ENCODE data around the gene PIK3AP1.

The PIK3AP1 gene

DNA sequence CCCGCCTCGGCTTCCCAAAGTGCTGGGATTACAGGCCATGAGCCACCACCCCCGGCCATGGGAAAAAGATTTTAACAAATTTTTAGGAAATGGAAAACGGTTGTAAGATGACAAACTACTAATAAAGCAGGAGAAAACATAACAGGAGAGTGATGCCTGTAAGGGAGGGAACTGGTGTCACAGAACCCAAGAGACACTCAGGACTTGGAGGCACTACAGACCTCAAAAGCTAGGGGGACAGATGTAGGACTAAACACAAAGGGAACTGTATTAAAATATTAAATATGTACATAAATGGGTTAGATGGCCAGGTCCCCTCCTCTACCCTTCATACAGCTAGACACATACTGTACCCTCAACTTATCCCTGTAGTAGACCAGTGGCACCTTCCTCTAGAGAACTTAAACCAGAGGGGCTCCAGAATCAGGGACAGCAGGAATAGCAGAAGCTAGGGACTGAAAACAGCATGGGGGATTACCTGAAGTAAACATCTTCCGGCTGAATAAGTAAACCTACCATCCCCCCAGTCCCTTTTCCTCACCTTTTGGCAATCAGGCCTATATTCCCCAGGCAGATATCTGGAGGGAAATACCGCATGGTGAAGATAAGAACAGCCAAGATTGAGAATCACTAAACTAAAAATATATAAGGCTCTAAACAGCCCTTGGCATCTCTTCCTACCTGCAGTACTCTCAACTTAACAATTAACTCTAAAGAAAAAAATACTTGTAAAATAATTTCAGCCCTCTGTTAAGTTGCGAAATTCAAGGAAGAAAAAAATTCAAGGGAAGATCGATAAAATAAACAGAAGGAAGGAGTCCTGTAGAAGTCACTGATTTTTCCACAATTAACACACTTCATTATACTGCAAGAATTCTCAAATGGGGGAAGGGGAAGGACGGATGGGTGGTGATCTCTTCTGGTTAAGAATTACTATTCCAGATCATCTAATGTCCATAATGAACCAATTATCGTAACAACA, 149.0 kb downstream of the PIK3AP1 start:
- no peak overlapping the region for H3K4me3 ChIP-seq (ENCODE audit: low read depth, low read length)
- TF ChIP-seq, protein P1, sequence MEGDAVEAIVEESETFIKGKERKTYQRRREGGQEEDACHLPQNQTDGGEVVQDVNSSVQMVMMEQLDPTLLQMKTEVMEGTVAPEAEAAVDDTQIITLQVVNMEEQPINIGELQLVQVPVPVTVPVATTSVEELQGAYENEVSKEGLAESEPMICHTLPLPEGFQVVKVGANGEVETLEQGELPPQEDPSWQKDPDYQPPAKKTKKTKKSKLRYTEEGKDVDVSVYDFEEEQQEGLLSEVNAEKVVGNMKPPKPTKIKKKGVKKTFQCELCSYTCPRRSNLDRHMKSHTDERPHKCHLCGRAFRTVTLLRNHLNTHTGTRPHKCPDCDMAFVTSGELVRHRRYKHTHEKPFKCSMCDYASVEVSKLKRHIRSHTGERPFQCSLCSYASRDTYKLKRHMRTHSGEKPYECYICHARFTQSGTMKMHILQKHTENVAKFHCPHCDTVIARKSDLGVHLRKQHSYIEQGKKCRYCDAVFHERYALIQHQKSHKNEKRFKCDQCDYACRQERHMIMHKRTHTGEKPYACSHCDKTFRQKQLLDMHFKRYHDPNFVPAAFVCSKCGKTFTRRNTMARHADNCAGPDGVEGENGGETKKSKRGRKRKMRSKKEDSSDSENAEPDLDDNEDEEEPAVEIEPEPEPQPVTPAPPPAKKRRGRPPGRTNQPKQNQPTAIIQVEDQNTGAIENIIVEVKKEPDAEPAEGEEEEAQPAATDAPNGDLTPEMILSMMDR (IDR thresholded peaks at IDR 0.05; ENCODE audit: low read depth, low read length) = no peak

DNA sequence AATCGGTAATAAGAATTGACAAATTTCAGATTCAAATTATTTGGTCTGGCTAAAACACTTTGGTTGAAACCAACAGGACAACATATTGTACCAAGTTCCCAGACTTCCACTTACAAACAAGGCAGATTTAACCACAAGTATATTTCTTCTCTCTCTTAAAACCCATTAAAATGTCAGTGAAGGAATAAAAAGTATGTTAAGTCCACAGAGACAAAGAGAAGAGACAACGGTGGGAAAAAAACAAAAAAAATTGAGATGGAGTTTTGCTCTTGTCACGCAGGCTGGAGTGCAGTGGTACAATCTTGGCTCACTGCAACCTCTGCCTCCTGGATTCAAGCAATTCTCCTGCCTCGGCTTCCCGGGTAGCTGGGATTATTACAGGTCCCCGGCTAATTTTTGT, 149.8 kb downstream of the PIK3AP1 start:
- TF ChIP-seq, protein P1 (IDR thresholded peaks at IDR 0.05; ENCODE audit: low read depth, low read length) = no peak
- no peak overlapping the region for H3K4me3 ChIP-seq (ENCODE audit: low read depth, low read length)

DNA sequence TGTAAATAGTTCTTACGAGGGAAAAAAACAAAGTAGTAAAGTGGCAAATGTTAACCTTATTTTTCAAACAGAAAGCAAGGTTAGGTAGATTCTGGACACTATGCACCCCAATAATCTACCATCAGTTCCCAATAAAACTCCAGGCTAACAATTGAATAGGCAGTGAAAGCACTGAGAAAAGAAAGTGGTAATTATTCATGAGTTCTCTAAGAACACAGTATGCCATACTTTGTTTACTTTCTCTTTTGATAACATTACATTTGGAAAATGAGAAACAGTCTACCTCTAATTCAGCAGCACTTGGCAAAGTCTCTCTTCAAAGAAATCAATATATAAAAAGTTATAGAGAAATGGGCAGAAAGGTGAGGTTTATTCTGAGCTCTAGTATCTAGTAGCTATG, 151.9 kb downstream of the PIK3AP1 start:
- no peak overlapping the region for H3K4me3 ChIP-seq (ENCODE audit: low read depth, low read length)
- TF ChIP-seq, protein P1 (IDR thresholded peaks at IDR 0.05; ENCODE audit: low read depth, low read length) = no peak

DNA sequence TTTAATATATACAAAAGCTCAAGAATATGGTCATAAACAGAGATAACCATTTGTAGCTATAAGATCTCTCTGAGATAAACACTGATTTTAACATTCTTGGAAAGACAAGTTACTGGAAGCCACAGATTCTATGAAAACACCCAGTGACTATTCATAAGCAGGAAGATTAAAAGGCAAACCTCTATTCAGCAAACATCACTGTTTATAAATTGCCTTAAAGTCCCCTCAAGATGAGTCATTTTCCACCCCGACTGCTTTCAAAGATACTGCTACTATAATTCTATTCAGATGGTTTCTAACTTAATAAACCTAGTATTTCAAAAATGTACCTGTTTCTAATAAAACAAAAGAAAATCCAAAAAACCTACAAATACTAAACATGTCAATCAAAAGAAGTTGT, 154.5 kb downstream of the PIK3AP1 start:
- TF ChIP-seq, protein P1 (IDR thresholded peaks at IDR 0.05; ENCODE audit: low read depth, low read length) = no peak
- no peak overlapping the region for H3K4me3 ChIP-seq (ENCODE audit: low read depth, low read length)

DNA sequence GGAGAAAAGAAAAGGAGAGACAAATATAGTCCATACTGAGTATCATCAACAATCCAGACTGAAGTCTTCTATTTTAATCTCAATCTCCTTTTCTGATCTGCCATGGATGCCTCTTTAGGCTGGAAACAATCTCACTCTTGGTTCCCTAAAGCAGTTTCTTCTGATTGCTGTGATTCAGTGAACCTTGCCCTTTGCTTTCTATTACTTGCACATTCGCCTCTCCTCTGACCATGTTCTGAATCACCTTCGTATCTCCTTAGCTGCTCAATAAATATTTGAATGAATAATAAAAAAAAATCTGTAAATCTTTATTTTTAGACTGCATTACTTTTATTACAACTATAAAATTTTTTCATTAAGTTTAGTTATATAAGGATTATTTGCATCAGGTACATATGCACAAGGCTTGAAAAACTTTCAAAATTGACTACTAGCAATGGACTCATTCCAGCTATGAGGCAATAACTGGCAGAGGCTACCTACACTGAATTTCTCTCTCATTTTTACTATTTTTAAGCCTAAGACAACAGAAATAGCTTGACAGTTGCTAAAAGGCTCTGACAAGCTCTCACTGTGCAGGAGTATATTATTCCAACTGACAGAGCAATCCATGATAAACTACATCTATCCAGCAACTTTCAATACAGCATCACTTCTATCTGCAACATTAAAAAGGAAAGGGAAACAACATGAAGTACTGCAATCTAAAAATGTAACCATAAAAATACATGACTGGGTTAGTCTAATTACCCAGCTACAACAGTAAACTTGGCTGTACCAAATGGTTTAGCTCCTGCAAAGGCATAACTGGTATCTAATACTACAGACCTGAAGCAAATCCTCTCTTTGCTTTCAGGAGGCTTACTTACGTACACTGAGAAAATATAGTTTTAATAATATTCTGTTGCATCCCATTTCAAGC, 159.1 kb downstream of the PIK3AP1 start:
- TF ChIP-seq, protein P1 (IDR thresholded peaks at IDR 0.05; ENCODE audit: low read depth, low read length) = no peak
- H3K4me3 ChIP-seq (ENCODE audit: low read depth, low read length) = no peak overlapping the region

DNA sequence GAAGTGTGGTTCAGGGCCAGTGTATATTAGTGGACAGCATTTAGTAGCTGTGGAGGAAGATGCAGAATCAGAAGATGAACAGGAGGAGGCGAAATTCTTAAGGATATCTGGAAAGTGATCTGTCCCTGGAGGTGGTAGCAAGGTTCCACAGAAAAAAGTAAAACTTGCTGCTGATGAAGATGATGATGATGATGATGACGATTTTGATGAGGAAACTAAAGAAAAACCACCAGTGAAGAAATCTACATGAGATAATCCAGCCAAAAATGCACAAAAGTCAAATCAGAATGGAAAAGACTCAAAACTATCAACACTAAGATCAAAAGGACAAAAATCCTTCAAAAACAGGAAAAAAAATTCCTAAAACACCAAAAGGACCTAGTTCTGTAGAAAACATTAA, 159.8 kb downstream of the PIK3AP1 start:
- H3K4me3 ChIP-seq (ENCODE audit: low read depth, low read length) = no peak overlapping the region
- TF ChIP-seq, protein P1 (IDR thresholded peaks at IDR 0.05; ENCODE audit: low read depth, low read length) = no peak

Measured in WI38 (cell line).